T-helper 1 cell treated with Interleukin-12 subunit alpha and Interleukin-12 subunit beta and Interleukin-4 antibody, amounts not matched to agents 30 μg/mL and 1 μg/mL, for 36 hours (primary cell): Measurements from ENCODE around the gene SATL1.
"Not testable (repeated sequence)": the region's sequence is repeated elsewhere in the genome, so short reads cannot be mapped to it uniquely, and the experiment has no call there.

Experiments used
- H3K27ac Mint-ChIP-seq: one replicate; pipeline ENCODE4 v1.8.0; 2021; ENCODE audit warnings: mild to moderate bottlenecking, mixed read lengths
- H3K27me3 Mint-ChIP-seq: one replicate; pipeline ENCODE4 v1.8.0; 2021; ENCODE audit warnings: low read depth, mixed read lengths
- H3K36me3 Mint-ChIP-seq: one replicate; pipeline ENCODE4 v1.8.0; 2021; ENCODE audit warnings: low read depth, mixed read lengths
- H3K4me1 Mint-ChIP-seq: one replicate; pipeline ENCODE4 v1.8.0; 2021; ENCODE audit warnings: low read depth, mixed read lengths
- H3K4me3 Mint-ChIP-seq: one replicate; pipeline ENCODE4 v1.8.0; 2021; ENCODE audit warnings: mild to moderate bottlenecking, moderate library complexity, mixed read lengths
- H3K9me3 Mint-ChIP-seq: one replicate; pipeline ENCODE4 v1.8.0; 2021; ENCODE audit warnings: mixed read lengths

Gene SATL1

GRCh38 chrX:85243761-85244449 is at the start of gene SATL1, which contains the start of gene ZNF711:
Gene SATL1 (minus strand): TSS chrX:85243779. CDS start chrX:85108968, 134,811 bp downstream.
Gene ZNF711 (plus strand): TSS chrX:85243991. CDS start chrX:85247573, 3,582 bp downstream.
- H3K27me3 Mint-ChIP-seq, result peaks cover 31% of the 10 kb centered on the region
- peaks cover 8% of the 10 kb centered on the region for H3K4me1 Mint-ChIP-seq
- H3K27ac Mint-ChIP-seq, result peak within 1 kb of the TSS; percentile 74
- H3K9me3 Mint-ChIP-seq, result no peaks in the 10 kb centered on the region
- H3K36me3 Mint-ChIP-seq, result no peaks in the 10 kb centered on the region
- peak within 1 kb of the TSS; percentile 89 for H3K4me3 Mint-ChIP-seq

GRCh38 chrX:85288992-85289723 is 45.6 kb upstream of the SATL1 start:
- H3K4me1 Mint-ChIP-seq, result no peaks in the 10 kb centered on the region
- peaks cover 15% of the 10 kb centered on the region for H3K9me3 Mint-ChIP-seq
- no peak overlapping the region for H3K27ac Mint-ChIP-seq
- H3K4me3 Mint-ChIP-seq, result no peak overlapping the region
- no peaks in the 10 kb centered on the region for H3K27me3 Mint-ChIP-seq
- H3K36me3 Mint-ChIP-seq, result no peaks in the 10 kb centered on the region

- not testable (repeated sequence) for H3K4me3 Mint-ChIP-seq, H3K36me3 Mint-ChIP-seq, H3K4me1 Mint-ChIP-seq, H3K27me3 Mint-ChIP-seq, H3K27ac Mint-ChIP-seq, H3K9me3 Mint-ChIP-seq
Measured at GRCh38 chrX:85285286-85285685, 41.7 kb upstream of the SATL1 start.

GRCh38 chrX:85244450-85245211 is 1.1 kb upstream of the SATL1 start:
- H3K9me3 Mint-ChIP-seq, result no peaks in the 10 kb centered on the region

DNA sequence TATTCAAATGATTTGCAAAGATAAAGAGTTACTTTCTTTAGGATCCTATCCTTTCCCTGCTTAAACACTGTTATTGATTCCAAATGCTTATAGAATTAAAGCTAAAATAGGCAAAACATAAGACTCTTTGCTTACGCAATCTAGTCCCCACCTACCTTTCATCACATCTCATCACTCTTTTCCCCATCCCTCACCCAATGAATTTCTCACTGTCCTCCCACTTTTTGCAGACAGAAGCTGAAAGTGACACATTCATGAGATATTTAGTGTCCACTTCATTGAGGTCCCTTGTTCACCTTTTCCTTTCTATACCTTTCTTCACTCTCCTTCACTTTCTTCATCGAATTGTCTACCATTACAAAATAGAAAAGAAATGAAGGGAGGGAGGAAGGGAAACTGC is 424 bp downstream of the SATL1 start:
- Mint-ChIP-seq H3K9me3 (no peaks in the 10 kb centered on the region), H3K36me3 (no peaks in the 10 kb centered on the region), H3K27ac (no peak overlapping the region), H3K4me3 (no peak overlapping the region), H3K4me1 (peaks cover 8% of the 10 kb centered on the region), H3K27me3 (peaks cover 31% of the 10 kb centered on the region)

More at GRCh38 chrX:85244450-85245211, 1.1 kb upstream of the SATL1 start:
- no peaks in the 10 kb centered on the region for H3K36me3 Mint-ChIP-seq
- H3K4me3 Mint-ChIP-seq, result peak overlapping the region; percentile 89
- H3K27me3 Mint-ChIP-seq, result peaks cover 31% of the 10 kb centered on the region
- H3K4me1 Mint-ChIP-seq, result peaks cover 8% of the 10 kb centered on the region
- H3K27ac Mint-ChIP-seq, result peak overlapping the region; percentile 74

DNA sequence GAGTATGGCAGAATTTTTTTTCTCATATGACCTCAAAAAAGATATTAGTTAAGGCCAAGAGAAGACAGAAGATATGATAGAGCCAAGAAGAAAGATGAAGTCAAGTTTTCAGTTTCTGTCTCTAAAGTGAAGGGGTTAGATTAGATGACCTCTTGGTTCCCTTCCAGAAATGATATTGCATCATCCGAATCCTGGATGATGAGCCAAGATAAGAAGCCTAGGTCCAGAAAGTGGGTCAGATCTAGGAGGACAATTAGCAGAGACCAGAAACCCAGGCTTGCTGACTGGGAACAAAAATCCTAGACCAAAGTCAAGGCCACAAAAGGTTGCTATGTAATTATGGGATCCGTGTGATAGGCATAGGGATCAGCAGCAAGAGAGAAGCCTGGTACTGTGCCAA is 20.2 kb downstream of the SATL1 start:
- H3K36me3 Mint-ChIP-seq, result no peaks in the 10 kb centered on the region
- no peak overlapping the region for H3K4me3 Mint-ChIP-seq
- H3K27me3 Mint-ChIP-seq, result no peaks in the 10 kb centered on the region
- H3K4me1 Mint-ChIP-seq, result no peaks in the 10 kb centered on the region
- H3K9me3 Mint-ChIP-seq, result no peaks in the 10 kb centered on the region
- H3K27ac Mint-ChIP-seq, result no peak overlapping the region

DNA sequence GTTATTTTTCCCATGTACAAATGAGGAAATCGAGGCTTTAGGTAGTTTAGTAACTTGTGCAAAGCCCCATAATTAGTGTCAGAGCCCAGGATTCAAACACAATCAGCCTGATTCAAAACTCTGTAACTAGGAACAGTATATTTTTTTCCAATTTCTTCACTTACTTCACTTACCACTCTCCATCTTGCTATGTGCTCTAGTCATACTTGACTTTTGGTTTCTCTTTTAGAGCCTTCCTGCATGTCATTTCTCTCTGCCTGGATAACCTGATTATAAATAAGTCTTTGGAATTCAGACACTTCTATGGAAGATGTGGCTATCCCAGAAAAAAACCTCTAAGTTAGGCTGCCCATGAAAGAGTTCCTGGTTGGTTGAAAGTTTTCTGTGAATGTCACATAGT is 22.2 kb downstream of the SATL1 start:
- Mint-ChIP-seq H3K27ac (no peak overlapping the region), H3K4me1 (no peaks in the 10 kb centered on the region)

GRCh38 chrX:85215946-85216345 is 27.6 kb downstream of the SATL1 start:
- Mint-ChIP-seq H3K9me3 (no peaks in the 10 kb centered on the region), H3K27me3 (no peaks in the 10 kb centered on the region), H3K36me3 (no peaks in the 10 kb centered on the region), H3K27ac (no peak overlapping the region), H3K4me3 (no peak overlapping the region), H3K4me1 (no peaks in the 10 kb centered on the region)

More for the DNA sequence above, 22.2 kb downstream of the SATL1 start:
- no peaks in the 10 kb centered on the region for H3K9me3 Mint-ChIP-seq
- H3K36me3 Mint-ChIP-seq, result no peaks in the 10 kb centered on the region
- no peaks in the 10 kb centered on the region for H3K27me3 Mint-ChIP-seq
- H3K4me3 Mint-ChIP-seq, result no peak overlapping the region

GRCh38 chrX:85213792-85214530 is 29.6 kb downstream of the SATL1 start:
- Mint-ChIP-seq H3K4me1 (no peaks in the 10 kb centered on the region), H3K4me3 (no peak overlapping the region), H3K36me3 (no peaks in the 10 kb centered on the region), H3K9me3 (peaks cover 6% of the 10 kb centered on the region), H3K27ac (no peak overlapping the region), H3K27me3 (no peaks in the 10 kb centered on the region)

DNA sequence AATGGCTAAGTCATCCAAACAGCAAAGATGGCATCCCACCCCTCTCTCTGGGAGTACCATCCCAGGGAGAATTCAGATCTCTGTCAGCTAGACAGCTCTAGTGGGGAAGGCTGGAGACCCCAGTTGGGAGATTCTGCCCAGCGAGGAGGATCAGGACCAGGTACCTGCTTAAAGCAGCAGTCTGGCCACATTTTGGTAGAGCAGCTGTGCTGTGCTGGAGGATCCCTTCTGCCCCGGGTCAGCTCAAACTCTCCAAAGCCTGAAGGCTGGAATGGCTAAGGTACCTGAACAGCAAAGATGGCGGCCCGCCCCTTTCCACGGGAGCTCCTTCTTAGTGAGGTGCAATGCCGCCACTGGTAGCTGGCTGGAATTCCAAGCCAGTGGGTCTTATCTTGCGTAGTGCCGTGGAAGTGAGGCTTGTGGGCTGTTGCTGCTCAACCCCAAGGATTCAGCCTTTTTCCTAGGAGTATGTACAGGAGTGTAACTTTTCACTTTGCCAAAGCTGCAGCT is 40.1 kb downstream of the SATL1 start:
- no peaks in the 10 kb centered on the region for H3K4me1 Mint-ChIP-seq
- H3K27ac Mint-ChIP-seq, result no peak overlapping the region
- no peaks in the 10 kb centered on the region for H3K27me3 Mint-ChIP-seq
- no peaks in the 10 kb centered on the region for H3K36me3 Mint-ChIP-seq
- H3K4me3 Mint-ChIP-seq, result no peak overlapping the region
- no peaks in the 10 kb centered on the region for H3K9me3 Mint-ChIP-seq

DNA sequence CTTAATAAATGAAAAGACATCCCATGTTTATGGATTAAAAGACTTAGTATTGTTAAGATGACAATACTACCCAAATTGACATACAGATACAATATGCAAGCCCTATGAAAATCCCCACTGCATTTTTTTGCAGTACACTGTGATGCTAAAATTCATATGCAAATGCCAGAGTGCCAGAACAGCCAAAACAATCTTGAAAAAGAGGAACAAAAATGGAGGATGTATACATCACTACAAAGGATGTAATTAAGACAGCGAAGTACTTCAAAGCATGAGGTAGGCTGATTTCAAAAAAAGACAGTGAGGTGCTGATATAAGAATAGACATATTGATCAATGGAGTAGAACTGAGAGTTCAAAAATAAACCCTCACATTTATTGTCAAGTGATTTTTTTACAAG is 47.3 kb downstream of the SATL1 start:
- H3K27me3 Mint-ChIP-seq, result no peaks in the 10 kb centered on the region
- no peaks in the 10 kb centered on the region for H3K4me1 Mint-ChIP-seq
- H3K4me3 Mint-ChIP-seq, result no peak overlapping the region
- no peak overlapping the region for H3K27ac Mint-ChIP-seq
- H3K9me3 Mint-ChIP-seq, result peaks cover 5% of the 10 kb centered on the region
- no peaks in the 10 kb centered on the region for H3K36me3 Mint-ChIP-seq

DNA sequence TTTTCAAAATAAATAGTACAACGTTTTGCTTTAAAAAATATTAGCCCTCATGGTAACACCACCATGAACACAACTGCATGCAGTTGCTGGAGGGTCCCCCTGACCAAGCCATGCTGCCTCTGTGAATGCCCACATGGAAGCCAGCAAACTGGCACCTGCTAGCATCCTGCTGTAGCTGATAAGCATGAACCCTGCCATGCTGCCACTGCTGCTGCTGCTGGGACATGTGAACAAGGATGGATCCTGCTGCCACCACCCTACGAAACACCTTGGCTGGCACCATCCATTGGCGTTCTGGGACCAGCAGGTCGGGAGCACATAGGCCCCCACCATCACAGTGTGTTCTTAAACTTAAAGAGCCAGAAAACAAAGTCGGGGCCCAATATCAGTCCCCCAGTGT is 83.9 kb downstream of the SATL1 start:
- Mint-ChIP-seq H3K27ac (no peak overlapping the region), H3K4me1 (no peaks in the 10 kb centered on the region), H3K27me3 (no peaks in the 10 kb centered on the region), H3K36me3 (no peaks in the 10 kb centered on the region), H3K9me3 (no peaks in the 10 kb centered on the region), H3K4me3 (no peak overlapping the region)

DNA sequence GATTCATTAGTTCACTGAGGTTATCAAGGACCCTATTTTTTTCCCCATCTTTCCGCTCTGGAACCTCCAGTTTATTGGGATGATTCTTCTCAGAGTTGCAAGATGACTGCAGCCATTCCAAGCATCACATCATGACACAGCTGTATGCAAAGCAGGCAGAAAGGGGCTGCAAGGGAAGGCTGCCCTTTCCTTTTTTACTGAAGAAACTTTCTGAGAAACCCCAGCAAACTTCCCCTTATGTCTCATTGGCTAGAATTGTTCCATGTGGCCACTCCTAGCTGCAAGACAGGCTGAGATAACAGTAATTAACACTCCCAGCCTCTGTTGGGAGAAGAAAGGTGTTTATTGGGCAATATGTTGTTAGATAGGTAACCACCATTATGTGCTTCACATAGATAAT is 102.6 kb downstream of the SATL1 start:
- H3K36me3 Mint-ChIP-seq, result no peaks in the 10 kb centered on the region
- no peaks in the 10 kb centered on the region for H3K4me1 Mint-ChIP-seq
- no peak overlapping the region for H3K27ac Mint-ChIP-seq
- H3K9me3 Mint-ChIP-seq, result no peaks in the 10 kb centered on the region
- H3K27me3 Mint-ChIP-seq, result no peaks in the 10 kb centered on the region
- no peak overlapping the region for H3K4me3 Mint-ChIP-seq

- Mint-ChIP-seq H3K27me3 (no peaks in the 10 kb centered on the region), H3K4me1 (no peaks in the 10 kb centered on the region), H3K27ac (no peak overlapping the region), H3K9me3 (no peaks in the 10 kb centered on the region), H3K4me3 (no peak overlapping the region), H3K36me3 (no peaks in the 10 kb centered on the region)
Measured at GRCh38 chrX:85139422-85139821, 104.2 kb downstream of the SATL1 start.
